ENCODE results near the gene RDH16.
A peak's percentile ranks its signal among the peaks of the same experiment; 100 is the strongest.
"Not testable (repeated sequence)": the region's sequence is repeated elsewhere in the genome, so short reads cannot be mapped to it uniquely, and the experiment has no call there.

The RDH16 gene

DNA sequence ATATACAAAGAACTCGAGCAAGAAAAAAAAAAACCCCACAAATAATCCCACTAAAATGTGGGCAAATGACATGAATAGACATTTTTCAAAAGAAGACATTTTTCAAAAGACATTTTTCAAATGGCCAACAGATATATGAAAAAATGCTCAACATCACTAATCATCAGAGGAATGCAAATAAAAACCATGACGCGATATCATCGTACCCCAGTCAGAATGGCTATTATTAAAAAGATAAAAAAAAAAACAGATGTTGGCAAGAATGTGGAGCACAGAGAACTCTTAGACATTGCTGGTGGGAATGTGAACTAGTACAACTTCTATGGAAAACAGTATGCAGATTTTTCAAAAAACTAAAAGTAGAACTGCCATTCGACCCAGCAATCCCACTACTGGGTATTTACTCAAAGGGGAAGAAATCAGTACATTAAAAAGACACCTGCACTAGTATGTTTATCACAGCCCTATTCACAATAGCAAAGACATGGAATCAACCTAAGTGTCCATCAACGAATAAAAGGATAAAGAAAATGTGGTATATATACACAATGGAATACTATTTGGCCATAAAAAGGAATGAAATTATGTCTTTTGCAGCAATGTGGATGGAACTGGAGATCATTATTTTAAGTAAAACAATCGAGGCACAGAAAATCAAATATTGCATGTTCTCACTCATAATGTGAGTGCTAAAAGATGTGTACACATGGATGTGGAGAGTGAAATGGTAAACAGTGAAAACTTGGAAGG, 32.6 kb upstream of the RDH16 start:
- peak; percentile 24 for DNase-seq (ENCODE audit: low read depth)

- no peak for DNase-seq (ENCODE audit: low read depth)
Measured at GRCh38 chr12:56988207-56988739, 30.9 kb upstream of the RDH16 start.

DNA sequence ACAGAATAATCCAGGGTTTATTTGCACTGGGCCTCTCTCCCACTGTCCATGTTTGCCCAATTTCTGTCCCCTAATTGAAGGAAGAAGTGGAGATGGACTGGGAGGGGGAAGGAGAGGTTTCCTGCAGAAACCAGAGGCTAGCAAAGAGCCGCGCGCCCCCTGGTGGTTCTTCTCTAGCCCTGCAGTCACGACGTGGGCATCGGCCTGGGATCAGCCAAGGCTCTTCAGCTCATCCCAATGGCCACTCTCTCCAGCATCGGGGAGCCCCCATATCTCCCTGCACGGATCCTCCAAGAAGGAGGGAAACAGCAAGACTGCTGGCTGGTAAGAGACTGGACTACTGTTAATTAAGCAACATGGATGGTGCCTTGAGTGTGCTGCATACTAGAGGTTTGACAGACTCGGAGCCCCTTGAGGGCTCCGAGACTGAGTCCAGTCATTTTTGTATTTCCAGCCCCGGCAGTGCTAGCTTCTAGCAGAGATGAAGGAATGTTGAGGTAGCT, 30.2 kb upstream of the RDH16 start:
- DNase-seq (ENCODE audit: low read depth) = peak; percentile 80

DNA sequence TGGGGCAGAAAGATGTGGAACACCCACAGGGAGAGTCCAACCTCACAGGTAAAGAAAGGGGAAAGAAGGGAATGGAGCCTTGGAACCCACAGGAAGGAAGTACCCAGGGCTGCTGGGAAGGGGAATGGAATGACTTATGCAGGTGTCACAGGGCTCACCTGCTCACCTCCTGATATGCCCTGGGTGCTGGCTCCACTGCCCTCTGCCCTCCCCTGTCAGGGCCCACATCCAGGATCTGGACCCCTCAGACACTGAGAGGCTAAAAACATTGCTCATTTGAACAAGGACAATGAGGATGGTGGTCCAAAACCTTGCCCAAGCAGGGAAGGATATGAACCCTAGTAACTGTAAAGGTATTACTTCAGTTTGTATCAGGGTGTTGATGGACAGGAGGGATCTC, 29.6 kb upstream of the RDH16 start:
- no peak for DNase-seq (ENCODE audit: low read depth)

- DNase-seq (ENCODE audit: low read depth) = peak; percentile 77
Measured at GRCh38 chr12:56985714-56986113, 28.3 kb upstream of the RDH16 start.

GRCh38 chr12:56983386-56983785, 26.0 kb upstream of the RDH16 start:
- no peak for DNase-seq (ENCODE audit: low read depth)

GRCh38 chr12:56982578-56983236, 25.3 kb upstream of the RDH16 start:
- DNase-seq (ENCODE audit: low read depth) = not testable (repeated sequence)

GRCh38 chr12:56980941-56981530, 23.6 kb upstream of the RDH16 start:
- DNase-seq (ENCODE audit: low read depth) = no peak

DNA sequence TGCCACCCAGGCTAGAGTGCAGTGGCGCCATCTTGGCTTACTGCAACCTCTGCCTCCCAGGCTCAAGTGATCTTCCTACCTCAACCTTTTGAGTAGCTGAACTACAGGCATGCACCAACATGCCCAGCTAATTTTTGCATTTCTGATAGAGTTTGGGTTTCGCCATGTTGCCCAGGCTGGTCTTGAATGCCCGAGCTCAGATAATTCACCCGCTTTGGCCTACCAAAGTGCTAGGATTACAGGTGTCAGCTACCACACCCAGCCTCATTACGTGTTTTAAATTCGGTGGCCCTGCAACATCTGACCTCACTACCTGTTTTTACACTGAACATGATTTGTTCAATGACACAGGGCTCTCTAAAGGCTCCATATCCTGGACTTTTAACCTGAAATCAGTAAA, 22.9 kb upstream of the RDH16 start:
- DNase-seq (ENCODE audit: low read depth) = no peak

DNA sequence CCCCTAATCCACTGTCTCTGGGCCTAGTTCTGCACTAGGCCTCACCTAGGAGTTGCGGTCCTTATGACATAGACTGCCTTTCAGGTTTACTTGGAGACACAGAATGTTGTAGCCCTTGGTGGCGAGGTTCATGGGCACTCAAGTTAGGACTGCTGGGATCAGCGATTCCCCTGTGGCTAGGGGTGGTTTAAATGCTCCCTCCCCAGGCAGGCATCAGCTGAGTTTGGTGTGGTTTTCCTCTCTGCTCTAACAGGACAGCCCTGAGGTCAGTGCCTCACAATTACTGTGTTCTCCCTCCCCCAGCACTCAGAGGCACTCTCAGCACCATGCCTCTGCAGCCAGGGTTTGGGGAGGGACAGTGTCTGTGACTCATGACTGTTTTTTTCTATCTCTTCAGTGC, 22.2 kb upstream of the RDH16 start:
- DNase-seq (ENCODE audit: low read depth) = no peak

- DNase-seq (ENCODE audit: low read depth) = no peak
Measured at GRCh38 chr12:56978397-56979138, 21.2 kb upstream of the RDH16 start.

- not testable (repeated sequence) for DNase-seq (ENCODE audit: low read depth)
Measured at GRCh38 chr12:56977361-56977760, 20.0 kb upstream of the RDH16 start.

DNA sequence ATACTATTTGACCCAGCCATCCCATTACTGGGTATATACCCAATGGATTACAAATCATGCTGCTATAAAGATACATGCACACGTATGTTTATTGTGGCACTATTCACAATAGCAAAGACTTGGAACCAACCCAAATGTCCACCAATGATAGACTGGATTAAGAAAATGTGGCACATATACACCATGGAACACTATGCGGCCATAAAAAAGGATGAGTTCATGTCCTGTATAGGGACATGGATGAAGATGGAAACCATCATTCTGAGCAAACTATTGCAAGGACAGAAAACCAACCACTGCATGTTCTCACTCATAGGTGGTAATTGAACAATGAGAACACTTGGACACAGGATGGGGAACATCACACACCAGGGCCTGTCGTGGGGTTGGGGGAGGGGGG, 16.8 kb upstream of the RDH16 start:
- not testable (repeated sequence) for DNase-seq (ENCODE audit: low read depth)

DNA sequence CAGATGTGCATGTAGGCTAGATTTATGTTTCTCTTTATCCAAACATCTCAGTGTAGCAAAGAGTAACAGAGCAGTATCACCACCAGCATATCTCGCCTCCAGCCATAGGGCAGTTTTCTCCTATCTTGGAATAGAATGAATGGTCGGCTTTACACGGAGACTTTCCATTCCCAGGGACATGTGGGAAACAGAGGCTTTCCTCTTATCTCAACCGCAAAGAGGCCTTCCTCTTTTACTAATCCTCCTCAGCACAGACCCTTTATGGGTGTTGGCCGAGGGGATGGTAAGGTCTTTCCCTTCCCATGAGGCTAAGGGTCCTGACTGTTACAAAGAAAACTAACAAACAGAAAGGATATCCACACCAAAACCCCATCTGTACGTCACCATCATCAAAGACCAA, 11.5 kb upstream of the RDH16 start:
- not testable (repeated sequence) for DNase-seq (ENCODE audit: low read depth)

GRCh38 chr12:56965997-56966642, 8.7 kb upstream of the RDH16 start:
- not testable (repeated sequence) for DNase-seq (ENCODE audit: low read depth)

DNA sequence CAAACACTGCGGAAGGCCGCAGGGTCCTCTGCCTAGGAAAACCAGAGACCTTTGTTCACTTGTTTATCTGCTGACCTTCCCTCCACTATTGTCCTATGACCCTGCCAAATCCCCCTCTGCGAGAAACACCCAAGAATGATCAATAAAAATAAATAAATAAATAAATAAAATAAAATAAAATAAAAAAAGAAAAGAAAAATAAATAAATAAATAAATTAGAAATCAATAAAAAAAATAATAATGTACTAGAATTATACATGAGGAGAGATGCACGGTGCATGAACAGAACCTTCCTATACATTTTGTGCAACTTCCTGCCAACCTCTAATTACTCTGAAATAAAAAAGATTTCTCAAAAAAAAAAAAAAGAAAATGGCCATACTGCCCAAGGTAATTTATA, 7.7 kb upstream of the RDH16 start:
- not testable (repeated sequence) for DNase-seq (ENCODE audit: low read depth)

DNA sequence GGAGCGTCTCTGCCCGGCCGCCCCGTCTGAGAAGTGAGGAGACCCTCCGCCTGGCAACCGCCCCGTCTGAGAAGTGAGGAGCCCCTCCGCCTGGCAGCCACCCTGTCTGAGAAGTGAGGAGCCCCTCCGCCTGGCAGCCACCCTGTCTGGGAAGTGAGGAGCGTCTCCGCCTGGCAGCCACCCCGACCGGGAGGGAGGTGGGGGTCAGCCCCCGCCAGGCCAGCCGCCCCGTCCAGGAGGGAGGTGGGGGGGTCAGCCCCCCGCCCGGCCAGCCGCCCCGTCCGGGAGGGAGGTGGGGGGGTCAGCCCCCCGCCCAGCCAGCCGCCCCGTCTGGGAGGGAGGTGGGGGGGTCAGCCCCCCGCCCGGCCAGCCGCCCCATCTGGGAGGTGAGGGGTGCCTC, 6.1 kb upstream of the RDH16 start:
- not testable (repeated sequence) for DNase-seq (ENCODE audit: low read depth)

DNA sequence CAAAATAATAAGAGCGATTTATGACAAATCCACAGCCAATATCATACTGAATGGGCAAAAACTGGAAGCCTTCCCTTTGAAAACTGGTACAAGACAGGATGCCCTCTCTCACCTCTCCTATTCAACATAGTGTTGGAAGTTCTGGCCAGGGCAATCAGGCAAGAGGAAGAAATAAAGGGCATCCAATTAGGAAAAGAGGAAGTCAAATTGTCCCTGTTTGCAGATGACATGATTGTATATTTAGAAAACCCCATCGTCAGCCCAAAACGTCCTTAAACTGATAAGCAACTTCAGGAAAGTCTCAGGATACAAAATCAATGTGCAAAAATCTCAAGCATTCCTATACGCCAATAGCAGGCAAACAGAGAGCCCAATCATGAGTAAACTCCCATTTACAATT, 4.8 kb upstream of the RDH16 start:
- DNase-seq (ENCODE audit: low read depth) = not testable (repeated sequence)

DNA sequence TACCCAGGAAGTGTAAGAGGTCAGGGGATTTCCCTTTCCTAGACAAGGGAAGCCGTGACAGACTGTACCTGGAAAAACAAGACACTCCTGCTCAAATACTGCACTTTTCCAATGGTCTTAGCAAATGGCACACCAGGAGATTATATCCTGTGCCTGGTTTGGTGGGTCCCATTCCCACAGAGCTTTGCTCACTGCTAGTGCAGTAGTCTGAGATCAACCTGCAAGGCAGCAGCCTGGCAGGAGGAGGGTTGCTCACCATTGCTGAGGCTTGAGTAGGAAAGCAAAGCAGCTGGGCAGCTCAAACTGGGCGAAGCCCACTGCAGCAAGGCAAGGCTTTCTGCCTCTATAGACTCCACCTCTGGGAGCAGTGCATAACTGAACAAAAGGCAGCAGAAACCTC, 1.0 kb upstream of the RDH16 start:
- DNase-seq (ENCODE audit: low read depth) = no peak

GRCh38 chr12:56955631-56956256, 1.7 kb downstream of the RDH16 start:
- DNase-seq (ENCODE audit: low read depth) = peak; percentile 9

DNA sequence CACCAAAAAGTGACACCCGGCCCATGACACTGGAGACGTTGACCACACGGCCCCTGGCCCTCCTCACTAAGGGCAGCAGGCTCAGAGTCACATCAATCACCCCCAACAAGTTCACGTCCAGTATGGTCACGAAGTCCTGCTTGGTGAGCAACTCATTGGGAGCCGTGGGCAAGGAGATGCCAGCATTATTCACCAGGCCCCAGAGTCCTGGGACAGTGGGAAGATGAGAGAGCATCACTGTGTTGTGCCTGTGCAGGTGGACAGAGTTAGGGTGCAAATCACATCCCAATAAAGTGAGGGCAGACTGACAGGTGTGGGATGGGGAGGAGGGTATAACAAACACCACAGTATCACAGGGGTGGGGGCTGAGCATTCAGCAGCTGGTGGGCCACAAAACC, 2.5 kb downstream of the RDH16 start:
- DNase-seq (ENCODE audit: low read depth) = no peak

Measured in ELR (cell line).